MM.1S (cell line): ENCODE measurements around the gene PLN.

Source experiments
- DNase-seq: peaks from one replicate; pipeline ENCODE4 v3.0.0-alpha.2; 2015
- H2AFZ ChIP-seq: fragments of 300-600 bp; sonication (generic); 2 replicates; pipeline ENCODE4 v1.6.0; 2016; ENCODE audit warnings: antibody characterized with exemption, low read length
- H3F3A ChIP-seq: fragments of 300-600 bp; sonication (generic); 2 replicates; pipeline ENCODE4 v1.6.1; 2016; ENCODE audit warnings: mild to moderate bottlenecking, antibody characterized with exemption, low read length, moderate library complexity, mixed read lengths; ENCODE audit not compliant: insufficient read depth
- H3K27ac ChIP-seq: fragments of 300-600 bp; sonication (generic); 2 replicates; pipeline ENCODE4 v1.5.1; 2016; ENCODE audit warnings: mild to moderate bottlenecking, low read length
- H3K27me3 ChIP-seq: fragments of 300-600 bp; sonication (generic); replicated peaks from 2 replicates; pipeline ENCODE4 v1.6.0; 2016; ENCODE audit warnings: low read length; ENCODE audit not compliant: insufficient read depth
- H3K36me3 ChIP-seq: fragments of 300-600 bp; sonication (generic); replicated peaks from 2 replicates; pipeline ENCODE4 v1.6.1; 2016; ENCODE audit warnings: mild to moderate bottlenecking, low read length, mixed read lengths; ENCODE audit not compliant: insufficient read depth
- H3K4me1 ChIP-seq: fragments of 300-600 bp; sonication (generic); 2 replicates; pipeline ENCODE4 v1.6.1; 2016; ENCODE audit warnings: low read length, mixed read lengths
- H3K4me2 ChIP-seq: fragments of 300-600 bp; sonication (generic); 2 replicates; pipeline ENCODE4 v1.6.0; 2016; ENCODE audit warnings: low read depth, low read length
- H3K4me3 ChIP-seq: fragments of 300-600 bp; sonication (generic); 2 replicates; pipeline ENCODE4 v1.5.1; 2016; ENCODE audit warnings: low read length, mixed read lengths
- H3K79me2 ChIP-seq: fragments of 300-600 bp; sonication (generic); 2 replicates; pipeline ENCODE4 v1.6.1; 2016; ENCODE audit warnings: mixed run types, low read length, mixed read lengths
- H3K9ac ChIP-seq: fragments of 300-600 bp; sonication (generic); 2 replicates; pipeline ENCODE4 v1.6.1; 2016; ENCODE audit warnings: low read length, mixed read lengths
- H3K9me2 ChIP-seq: fragments of 300-600 bp; sonication (generic); replicated peaks from 2 replicates; pipeline ENCODE4 v1.6.1; 2016; ENCODE audit warnings: mild to moderate bottlenecking, low read length, mixed read lengths; ENCODE audit not compliant: insufficient read depth
- H3K9me3 ChIP-seq: fragments of 300-600 bp; sonication (generic); replicated peaks from 2 replicates; pipeline ENCODE4 v1.6.1; 2016; ENCODE audit warnings: mild to moderate bottlenecking, low read length, mixed read lengths; ENCODE audit not compliant: insufficient read depth
- H4K20me1 ChIP-seq: fragments of 300-600 bp; sonication (generic); 2 replicates; pipeline ENCODE4 v1.6.1; 2016; ENCODE audit warnings: mild to moderate bottlenecking, low read length, moderate library complexity, mixed read lengths; ENCODE audit not compliant: insufficient read depth
- EZH2 ChIP-seq: fragments of 300-600 bp; sonication (generic); optimal IDR thresholded peaks from 2 replicates; pipeline ENCODE3; 2017; ENCODE audit warnings: low read depth, mild to moderate bottlenecking, antibody characterized with exemption, low read length, mixed read lengths
- EZH2phosphoT487 ChIP-seq: fragments of 300-600 bp; sonication (generic); IDR thresholded peaks from 2 replicates; pipeline ENCODE4 v1.6.1; 2018; ENCODE audit warnings: antibody characterized with exemption, low read length
- TF ChIP-seq, protein P1 (sequence below): fragments of 300-600 bp; sonication (generic); IDR thresholded peaks from 2 replicates; pipeline ENCODE4 v1.5.1; 2016; ENCODE audit warnings: antibody characterized with exemption, low read length, mixed read lengths

PLN gene

DNA sequence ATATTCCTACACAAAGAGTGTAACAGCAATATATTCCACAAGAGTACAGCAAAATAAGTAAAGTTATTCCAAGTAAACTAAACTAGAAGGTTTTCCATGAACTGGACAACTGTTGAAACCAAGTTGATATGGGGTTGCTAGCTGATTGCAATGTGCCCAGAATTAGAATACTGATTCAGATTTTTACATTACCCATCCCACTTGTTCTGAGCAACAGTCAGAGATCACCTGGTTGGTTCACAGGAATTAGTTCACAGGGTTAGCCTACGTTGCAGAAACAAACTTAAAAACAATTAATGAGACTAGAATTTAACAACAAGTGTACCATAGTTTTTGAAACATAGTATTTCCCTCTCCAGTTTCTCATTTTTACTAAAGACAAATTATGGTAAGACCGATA is 54.2 kb downstream of the PLN start:
- DNase-seq, result no peak
- TF ChIP-seq EZH2 (no peak), EZH2phosphoT487 (no peak)
- TF ChIP-seq, protein P1, sequence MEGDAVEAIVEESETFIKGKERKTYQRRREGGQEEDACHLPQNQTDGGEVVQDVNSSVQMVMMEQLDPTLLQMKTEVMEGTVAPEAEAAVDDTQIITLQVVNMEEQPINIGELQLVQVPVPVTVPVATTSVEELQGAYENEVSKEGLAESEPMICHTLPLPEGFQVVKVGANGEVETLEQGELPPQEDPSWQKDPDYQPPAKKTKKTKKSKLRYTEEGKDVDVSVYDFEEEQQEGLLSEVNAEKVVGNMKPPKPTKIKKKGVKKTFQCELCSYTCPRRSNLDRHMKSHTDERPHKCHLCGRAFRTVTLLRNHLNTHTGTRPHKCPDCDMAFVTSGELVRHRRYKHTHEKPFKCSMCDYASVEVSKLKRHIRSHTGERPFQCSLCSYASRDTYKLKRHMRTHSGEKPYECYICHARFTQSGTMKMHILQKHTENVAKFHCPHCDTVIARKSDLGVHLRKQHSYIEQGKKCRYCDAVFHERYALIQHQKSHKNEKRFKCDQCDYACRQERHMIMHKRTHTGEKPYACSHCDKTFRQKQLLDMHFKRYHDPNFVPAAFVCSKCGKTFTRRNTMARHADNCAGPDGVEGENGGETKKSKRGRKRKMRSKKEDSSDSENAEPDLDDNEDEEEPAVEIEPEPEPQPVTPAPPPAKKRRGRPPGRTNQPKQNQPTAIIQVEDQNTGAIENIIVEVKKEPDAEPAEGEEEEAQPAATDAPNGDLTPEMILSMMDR, result no peak
- Histone ChIP-seq H3K9me2 (no peaks in the 10 kb centered on the region), H3K36me3 (no peaks in the 10 kb centered on the region), H3K4me2 (no peak overlapping the region), H2AFZ (no peak overlapping the region), H3K9me3 (no peaks in the 10 kb centered on the region), H3K79me2 (no peaks in the 10 kb centered on the region), H3F3A (no peaks in the 10 kb centered on the region), H3K4me1 (no peaks in the 10 kb centered on the region), H3K27me3 (no peaks in the 10 kb centered on the region), H4K20me1 (no peaks in the 10 kb centered on the region), H3K4me3 (no peak overlapping the region), H3K9ac (no peak overlapping the region), H3K27ac (no peak overlapping the region)

DNA sequence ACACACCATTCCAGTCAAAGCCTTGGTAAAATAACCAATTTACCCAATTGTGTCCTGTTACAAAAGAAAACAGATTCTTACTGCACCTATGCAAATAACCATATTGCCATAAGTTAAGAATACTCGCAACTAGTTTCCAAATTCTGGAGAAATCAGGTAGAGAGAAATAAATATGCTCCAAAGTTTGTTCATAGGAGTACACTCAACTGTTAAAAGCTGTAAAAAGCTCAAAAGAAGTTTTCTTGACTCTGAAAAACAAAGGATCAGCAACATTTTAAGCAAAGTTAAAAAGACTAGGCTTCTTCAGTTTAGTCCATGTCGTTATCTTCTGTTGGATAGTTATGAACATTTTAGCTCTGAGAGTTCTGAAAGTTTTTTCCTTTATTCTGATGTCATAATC is 55.3 kb downstream of the PLN start:
- H3K27me3 ChIP-seq, result no peaks in the 10 kb centered on the region
- H3K9me2 ChIP-seq, result no peaks in the 10 kb centered on the region
- no peaks in the 10 kb centered on the region for H3K79me2 ChIP-seq
- H3K4me3 ChIP-seq, result no peak overlapping the region
- H4K20me1 ChIP-seq, result no peaks in the 10 kb centered on the region
- no peak overlapping the region for H3K9ac ChIP-seq
- H3K36me3 ChIP-seq, result no peaks in the 10 kb centered on the region
- H3K4me2 ChIP-seq, result no peak overlapping the region
- TF ChIP-seq, protein P1, result no peak
- no peak for TF ChIP-seq EZH2
- H2AFZ ChIP-seq, result no peak overlapping the region
- H3K27ac ChIP-seq, result no peak overlapping the region
- no peaks in the 10 kb centered on the region for H3F3A ChIP-seq
- no peaks in the 10 kb centered on the region for H3K4me1 ChIP-seq
- no peak for DNase-seq
- no peaks in the 10 kb centered on the region for H3K9me3 ChIP-seq

DNA sequence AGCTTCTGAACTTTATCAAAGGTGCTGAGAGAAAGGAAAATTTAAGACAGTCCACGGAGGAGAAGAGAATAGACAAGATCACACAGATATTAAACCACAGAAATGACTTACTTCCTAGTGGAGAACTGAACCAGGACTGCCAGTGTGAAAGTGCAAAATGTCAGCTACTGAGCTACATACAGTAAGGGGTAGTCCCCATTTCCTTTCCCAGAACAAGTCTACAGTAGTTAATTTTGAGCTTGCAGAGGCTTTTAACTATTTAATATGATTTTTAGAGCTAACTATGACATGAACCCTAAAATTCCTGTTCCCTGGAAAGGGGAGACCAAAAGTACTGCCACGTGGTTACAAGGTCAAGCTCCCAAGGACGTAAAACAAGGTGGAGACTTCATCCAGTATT is 58.2 kb downstream of the PLN start:
- no peaks in the 10 kb centered on the region for H3K36me3 ChIP-seq
- H3K4me2 ChIP-seq, result no peak overlapping the region
- DNase-seq, result no peak
- H3K9me2 ChIP-seq, result no peaks in the 10 kb centered on the region
- no peak overlapping the region for H3K27ac ChIP-seq
- no peaks in the 10 kb centered on the region for H3K4me1 ChIP-seq
- H3K9me3 ChIP-seq, result no peaks in the 10 kb centered on the region
- no peak overlapping the region for H2AFZ ChIP-seq
- H3K4me3 ChIP-seq, result no peak overlapping the region
- H4K20me1 ChIP-seq, result no peaks in the 10 kb centered on the region
- no peaks in the 10 kb centered on the region; the same call in 1 of the 2 replicates for H3K79me2 ChIP-seq
- TF ChIP-seq EZH2phosphoT487 (no peak), EZH2 (no peak)
- TF ChIP-seq, protein P1, result no peak
- H3K27me3 ChIP-seq, result no peaks in the 10 kb centered on the region
- no peaks in the 10 kb centered on the region for H3F3A ChIP-seq
- no peak overlapping the region for H3K9ac ChIP-seq
